Neural progenitor cell (in vitro differentiated cells): Measurements from ENCODE around the gene FMO4.

Experiments used
- CTCF ChIP-seq: fragments of 200-600 bp; sonication (generic); IDR thresholded peaks from 2 replicates; pipeline ENCODE4 v1.5.1; 2017; ENCODE audit warnings: antibody characterized with exemption, mild to moderate bottlenecking
- EZH2 ChIP-seq: fragments of 200-600 bp; sonication (generic); IDR thresholded peaks from 2 replicates; pipeline ENCODE4 v1.6.1; 2017; ENCODE audit warnings: antibody characterized with exemption, mild to moderate bottlenecking, moderate library complexity
- EZH2phosphoT487 ChIP-seq: fragments of 200-600 bp; sonication (generic); IDR thresholded peaks from 2 replicates; pipeline ENCODE4 v1.6.1; 2017; ENCODE audit warnings: antibody characterized with exemption

GRCh38 chr1:171379846-171380245 is 65.9 kb downstream of the FMO4 start:
- TF ChIP-seq CTCF (no peak), EZH2phosphoT487 (no peak), EZH2 (no peak)
